ENCODE measurements around the gene OR51B2.

The OR51B2 gene

GRCh38 chr11:5280582-5281102 is 43.5 kb downstream of the OR51B2 start:
- DNase-seq = peak; percentile 94

DNA sequence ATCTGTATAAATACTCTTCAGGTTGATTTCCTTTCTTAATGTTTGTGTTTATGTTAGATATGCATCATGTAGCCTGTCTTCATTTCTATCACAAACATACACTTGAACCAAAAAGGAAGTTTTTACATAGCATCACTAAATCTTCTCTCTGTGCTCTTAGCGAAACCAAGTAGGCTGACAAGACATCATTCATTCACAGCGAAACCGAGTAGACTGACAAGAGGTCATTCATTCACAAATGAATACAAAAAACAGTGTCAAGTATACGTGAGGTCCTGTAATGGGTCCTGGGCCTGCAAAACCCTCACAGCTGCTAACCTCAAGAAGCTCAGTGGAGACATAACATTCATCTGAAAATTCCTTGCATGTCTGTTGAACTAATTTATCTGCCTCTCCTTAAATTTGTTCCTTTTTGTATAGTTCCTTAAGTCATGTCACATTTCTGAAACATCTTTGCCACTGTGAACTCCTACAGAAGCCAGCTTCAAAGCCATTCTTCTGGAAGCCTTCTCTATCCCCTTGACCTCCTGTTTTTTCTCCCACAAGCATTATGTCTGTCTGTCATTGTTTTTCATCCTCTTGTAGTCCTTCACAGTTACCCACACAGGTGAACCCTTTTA is 44.5 kb downstream of the OR51B2 start:
- DNase-seq = no peak

DNA sequence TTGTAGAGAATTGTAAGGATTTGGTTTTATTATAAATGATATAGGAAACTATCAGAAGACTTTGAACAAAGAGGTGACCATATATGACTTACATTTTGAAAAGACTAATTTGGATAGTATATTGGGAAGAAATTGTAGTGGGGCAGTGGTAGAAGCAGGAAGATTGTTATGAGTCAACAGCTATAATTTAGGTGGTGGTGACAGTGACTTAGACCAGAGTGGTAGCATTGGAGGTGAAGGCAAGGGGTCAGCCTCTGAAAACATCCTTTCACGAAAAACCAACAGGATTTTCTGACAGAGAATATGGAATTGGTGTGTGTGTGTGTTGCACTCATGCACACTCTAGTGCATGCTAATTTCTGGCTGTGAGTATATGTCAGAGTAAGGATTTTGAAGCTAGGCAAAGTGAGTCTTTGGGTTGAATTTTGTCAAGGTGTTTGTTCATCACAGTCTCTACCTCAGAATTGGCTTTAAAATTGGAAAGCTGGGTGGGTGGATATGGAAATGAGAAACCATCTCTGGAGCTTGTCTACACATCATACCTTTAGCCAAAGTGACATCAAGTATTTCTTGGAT is 46.2 kb downstream of the OR51B2 start:
- peak; percentile 9 for DNase-seq

DNA sequence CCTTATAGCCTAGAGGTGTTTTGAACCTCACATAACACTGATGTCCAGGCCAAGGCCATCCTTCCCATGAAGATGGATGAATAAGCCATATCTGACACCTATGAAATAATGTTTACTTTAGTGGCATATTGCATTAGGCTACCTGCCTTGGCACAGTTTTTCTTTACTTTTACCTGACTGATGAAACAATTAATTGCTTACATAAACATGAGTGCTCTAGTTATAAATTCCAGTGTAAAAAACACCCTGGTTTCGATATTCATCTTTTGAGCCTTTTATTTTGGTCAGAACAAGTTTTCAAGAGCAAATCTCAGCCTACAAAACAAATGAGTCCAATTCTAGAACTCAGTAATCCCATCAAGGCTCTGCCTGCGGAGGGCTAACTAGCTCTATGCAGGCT is 47.4 kb downstream of the OR51B2 start:
- DNase-seq = no peak

DNA sequence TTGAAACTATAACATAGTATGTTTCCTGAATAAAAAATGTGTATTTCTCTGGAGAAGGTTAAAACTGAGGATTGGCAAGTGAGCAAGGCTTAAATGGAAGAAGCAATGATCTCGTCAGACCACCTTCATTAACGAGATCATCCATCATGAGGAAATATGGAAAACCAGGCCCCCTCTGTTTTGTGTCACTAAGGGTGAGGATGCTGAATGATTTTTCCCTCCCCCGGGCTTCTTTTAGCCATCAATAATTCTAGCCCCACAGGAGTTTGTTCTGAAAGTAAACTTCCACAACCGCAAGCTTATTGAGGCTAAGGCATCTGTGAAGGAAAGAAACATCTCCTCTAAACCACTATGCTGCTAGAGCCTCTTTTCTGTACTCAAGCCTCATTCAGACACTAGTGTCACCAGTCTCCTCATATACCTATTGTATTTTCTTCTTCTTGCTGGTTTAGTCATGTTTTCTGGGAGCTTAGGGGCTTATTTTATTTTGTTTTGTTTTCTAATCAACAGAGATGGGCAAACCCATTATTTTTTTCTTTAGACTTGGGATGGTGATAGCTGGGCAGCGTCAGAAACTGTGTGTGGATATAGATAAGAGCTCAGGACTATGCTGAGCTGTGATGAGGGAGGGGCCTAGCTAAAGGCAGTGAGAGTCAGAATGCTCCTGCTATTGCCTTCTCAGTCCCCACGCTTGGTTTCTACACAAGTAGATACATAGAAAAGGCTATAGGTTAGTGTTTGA is 48.6 kb downstream of the OR51B2 start:
- DNase-seq = no peak

DNA sequence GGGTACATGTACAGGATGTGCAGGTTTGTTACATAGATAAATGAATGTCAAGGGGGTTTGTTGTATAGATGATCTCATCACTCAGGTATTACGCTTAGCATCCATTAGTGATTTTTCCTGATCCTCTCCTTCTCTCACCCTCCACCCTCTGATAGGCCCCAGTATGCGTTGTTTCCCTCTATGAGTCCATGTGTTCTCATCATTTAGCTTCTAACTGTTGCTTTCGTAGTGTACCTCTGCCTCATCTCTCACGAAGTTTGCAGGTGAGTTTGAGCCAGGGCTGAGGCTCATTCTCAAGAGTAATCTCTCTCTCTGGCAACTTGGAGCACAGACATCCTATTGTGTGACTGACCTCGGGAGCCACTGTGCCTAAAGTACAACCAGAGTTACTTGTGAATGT is 49.7 kb downstream of the OR51B2 start:
- no peak for DNase-seq
